C4-2B (cell line): ENCODE measurements around the gene PEAR1.

Experiments
- CTCF ChIP-seq: fragments of 450-650 bp; conservative IDR thresholded peaks from 2 replicates; pipeline ENCODE4 v1.5.1; 2017; ENCODE audit warnings: mild to moderate bottlenecking
- ZFX ChIP-seq: fragments of 450-650 bp; IDR thresholded peaks from 2 replicates; pipeline ENCODE4 v1.6.1; 2017

GRCh38 chr1:156926175-156926574, 32.7 kb downstream of the PEAR1 start:
- TF ChIP-seq CTCF, result no peak
- TF ChIP-seq ZFX, result no peak
